PC-9 (cell line): ENCODE measurements around the gene CLCN3.

Experiments
- CTCF ChIP-seq: fragments of 200-600 bp; sonication (generic); conservative IDR thresholded peaks from 2 replicates; pipeline ENCODE4 v1.6.1; 2017; ENCODE audit warnings: mixed run types, antibody characterized with exemption, mild to moderate bottlenecking, moderate library complexity
- EZH2 ChIP-seq: fragments of 200-600 bp; sonication (generic); IDR thresholded peaks from 2 replicates; pipeline ENCODE4 v1.8.0; 2017; ENCODE audit warnings: antibody characterized with exemption, low read depth

DNA sequence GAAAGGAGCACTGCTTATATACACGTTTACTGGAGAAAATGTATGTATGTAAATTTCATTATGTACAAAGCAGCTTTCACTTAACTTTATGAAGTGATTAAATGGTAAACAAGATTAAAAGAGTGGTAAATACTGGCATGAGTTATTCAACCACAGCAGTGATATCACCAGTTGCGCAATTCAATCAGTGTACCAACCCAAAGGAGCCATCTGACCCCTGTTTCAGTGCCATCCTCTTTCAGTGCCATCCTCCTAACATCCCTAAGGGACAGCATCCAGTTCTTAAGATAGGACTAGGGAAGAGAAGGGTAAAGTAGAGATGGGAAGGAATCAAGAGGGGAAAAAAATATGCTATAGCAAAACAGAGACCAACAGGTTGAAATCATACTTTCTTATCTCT lies 121.2 kb downstream of the CLCN3 start:
- TF ChIP-seq CTCF (no peak), EZH2 (no peak)
